Kidney (tissue), 14 donors: ENCODE data around the gene ERO1A. TPM values are rescaled to one million over a fixed set of nuclear protein-coding genes. Genes with fewer than 3 reads are reported as not detected.
"Not testable (repeated sequence)": the region's sequence is repeated elsewhere in the genome, so short reads cannot be mapped to it uniquely, and the experiment has no call there.

Experiments used
- DNase-seq, 5 donors: peaks; one replicate each; pipeline ENCODE4 v3.0.0-alpha.2; 2013 to 2020
- FAIRE-seq: peaks from 2 replicates; lab custom pipeline; 2012; peaks lifted over from hg19 to GRCh38; lab: Jason Lieb, UNC
- H3K27ac ChIP-seq, 2 donors: one replicate each; pipeline ENCODE4 v1.7.0; 2013; ENCODE audit warnings: low read depth in 2 of 2, low read length in 2 of 2, inconsistent platforms in 1 of 2
- H3K27me3 ChIP-seq: one replicate; pipeline ENCODE4 v1.7.1; 2013; ENCODE audit warnings: low read length, inconsistent platforms; ENCODE audit not compliant: control insufficient read depth, insufficient read depth
- H3K36me3 ChIP-seq, 3 donors: one replicate each; pipeline versions ENCODE4 v1.7.0 to v1.7.1; 2013; ENCODE audit warnings: low read length in 3 of 3, control low read depth in 1 of 3, inconsistent platforms in 1 of 3; ENCODE audit not compliant: insufficient read depth in 3 of 3, control insufficient read depth in 2 of 3
- H3K4me1 ChIP-seq, 3 donors: one replicate each; pipeline versions ENCODE4 v1.7.0 to v1.7.1; 2013; ENCODE audit warnings: low read length in 3 of 3, inconsistent platforms in 1 of 3, low read depth in 1 of 3; ENCODE audit not compliant: control insufficient read depth in 2 of 3, insufficient read depth in 2 of 3
- H3K4me3 ChIP-seq, 3 donors: one replicate each; pipeline versions ENCODE4 v1.7.0 to v1.8.1; 2013; ENCODE audit warnings: low read length in 3 of 3, control low read depth in 1 of 3, inconsistent platforms in 1 of 3
- H3K9ac ChIP-seq, 3 donors: one replicate each; pipeline versions ENCODE4 v1.7.0 to v1.7.1; 2013; ENCODE audit warnings: low read length in 3 of 3, control low read depth in 1 of 3, inconsistent platforms in 1 of 3
- H3K9me3 ChIP-seq, 3 donors: one replicate each; pipeline versions ENCODE4 v1.7.0 to v1.7.1; 2013; ENCODE audit warnings: low read length in 3 of 3, control low read depth in 1 of 3, inconsistent platforms in 1 of 3; ENCODE audit not compliant: control insufficient read depth in 2 of 3, insufficient read depth in 1 of 3
- CTCF ChIP-seq: IDR thresholded peaks from 3 replicates; pipeline ENCODE4 v1.5.1; 2012; ENCODE audit warnings: mild to moderate bottlenecking, moderate library complexity, borderline replicate concordance; ENCODE audit not compliant: insufficient read depth; ENCODE audit errors: extremely low read depth
- intact Hi-C: fragments of 100-400 bp; cut with DNase I; formaldehyde crosslinking; loops from one replicate; pipeline ENCODE4 v1.11.1; 2022
- polyA plus RNA-seq: library from polyadenylated mRNA; stranded (reverse); fragments of 350-450 nt; fragmentation: Illumina TruSeq; extraction: RNeasy Lipid Tissue Mini Kit (QIAGEN cat#74804); gene quantifications from one replicate; pipeline ENCODE4 v1.2.3, GENCODE V29; 2014; ENCODE audit warnings: low read depth, low replicate concordance; ENCODE audit not compliant: insufficient read depth
- total RNA-seq: library from RNA; stranded (reverse); fragmentation: NEBNext Ultra II Directional; extraction: Animal tissue kit (Norgen Biotek cat#: 25700); gene quantifications from one replicate; pipeline ENCODE4 v1.2.1, GENCODE V29; 2021
- donor health status: control.
- donor health status: control.
- donor health status: control.
- donor health status: control.
- donor health status: control.
- donor health status: DM: yes; HTN: yes; CAD: no.
- donor health status: Normal renal cell carcinoma (clear cell type).

ERO1A gene
- total and polyA plus RNA-seq, 2 donors from 2014 or later = 8.6 to 40.5 TPM

- DNase-seq (peak in 1 of 5 donors; percentile 77), FAIRE-seq (no peak)
- H3K9ac ChIP-seq = peak overlapping the region; percentile 83 to 84 (median 84)
- intact Hi-C loops = no loop called here
- peaks cover 0 to 9% (median 0%) of the 10 kb centered on the region in 3 donors for H3K4me1 ChIP-seq
- peak overlapping the region; percentile 83 to 93 (median 89) for H3K4me3 ChIP-seq
- H3K36me3 ChIP-seq = peaks cover 0 to 7% (median 3%) of the 10 kb centered on the region in 3 donors
- no peak for TF ChIP-seq CTCF
- no peaks in the 10 kb centered on the region for H3K9me3 ChIP-seq
- H3K27me3 ChIP-seq = no peaks in the 10 kb centered on the region
- H3K27ac ChIP-seq = peak overlapping the region; percentile 67 to 75
Measured at GRCh38 chr14:52730709-52731111, 35.4 kb upstream of the ERO1A start.

DNA sequence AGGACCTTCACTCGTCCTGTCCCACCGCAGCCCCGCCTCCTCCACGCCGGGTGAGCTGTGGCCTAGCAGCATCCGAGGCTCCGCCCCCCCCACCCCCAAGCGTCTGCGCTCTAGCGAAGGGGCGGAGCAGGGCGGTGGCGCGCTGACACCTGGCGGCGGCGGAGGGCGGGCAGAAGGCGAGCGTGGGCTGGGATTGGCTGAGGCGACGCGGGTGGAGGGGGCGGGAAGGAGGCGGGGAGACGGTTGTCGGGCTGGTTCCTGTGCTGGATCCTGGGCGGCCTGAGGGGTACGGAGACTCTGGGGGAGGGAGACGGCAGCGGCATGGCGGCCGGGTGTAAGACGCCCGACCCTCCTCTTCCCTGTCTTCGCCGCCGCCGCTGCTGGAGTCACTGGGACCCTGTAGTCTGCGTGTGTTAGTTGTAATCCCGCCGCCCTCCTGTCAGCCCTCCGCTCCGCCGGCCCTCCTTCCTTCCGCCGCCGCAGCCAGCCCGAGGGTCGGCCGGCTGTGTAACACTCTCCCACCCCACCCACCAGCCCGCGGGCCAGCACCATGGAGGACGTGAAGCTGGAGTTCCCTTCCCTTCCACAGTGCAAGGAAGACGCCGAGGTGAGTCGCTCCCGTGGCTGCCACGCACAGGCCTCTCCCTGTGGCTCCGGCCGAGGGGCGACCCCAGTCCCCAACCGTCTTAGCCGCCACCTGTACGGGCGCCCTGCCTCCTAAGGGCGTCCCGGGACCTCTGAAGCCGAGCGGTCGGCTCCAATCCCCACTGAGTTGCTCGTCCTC lies 34.8 kb upstream of the ERO1A start, which contains the start of gene STYX:
STYX (plus strand) TSS at position 242 of the 784 bp plus-strand sequence; CDS start at position 551, 309 bp downstream.
- peak; percentile 11 for TF ChIP-seq CTCF
- H3K27ac ChIP-seq = peak within 1 kb of the TSS; percentile 67 to 81
- no peaks in the 10 kb centered on the region for H3K27me3 ChIP-seq
- peak within 1 kb of the TSS; percentile 83 to 93 (median 89) for H3K4me3 ChIP-seq
- FAIRE-seq (peak; percentile 55), DNase-seq (peak; percentile 98 to 100 (median 99))
- intact Hi-C loops = no loop called here
- H3K9ac ChIP-seq = peak within 1 kb of the TSS; percentile 83 to 84 (median 84)
- no peaks in the 10 kb centered on the region for H3K9me3 ChIP-seq
- H3K4me1 ChIP-seq = peaks cover 0 to 9% (median 0%) of the 10 kb centered on the region in 3 donors
- H3K36me3 ChIP-seq = peaks cover 0 to 7% (median 3%) of the 10 kb centered on the region in 3 donors

DNA sequence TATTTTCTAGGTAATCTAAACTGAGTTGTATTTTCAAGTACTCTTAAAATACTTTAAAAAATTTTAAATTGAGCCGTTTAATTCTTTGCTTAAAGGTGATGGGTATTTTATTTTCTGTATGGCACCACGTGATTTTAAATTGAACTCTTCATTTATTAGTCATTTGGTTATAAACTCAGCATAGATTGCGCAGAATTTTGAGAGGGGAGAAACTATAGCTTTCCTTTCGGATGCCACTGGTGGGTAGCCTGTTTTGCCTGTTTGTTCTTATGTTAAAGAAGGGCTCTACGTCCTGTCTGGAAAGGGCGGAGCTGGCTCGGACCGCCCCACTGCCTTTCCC lies 34.2 kb upstream of the ERO1A start:
- FAIRE-seq (no peak), DNase-seq (no peak)
- no peaks in the 10 kb centered on the region for H3K9me3 ChIP-seq
- peak overlapping the region in 2 of 3 donors; percentile 58 to 70 for H3K9ac ChIP-seq
- H3K4me3 ChIP-seq = peak overlapping the region; percentile 64 to 74 (median 67)
- H3K36me3 ChIP-seq = peaks cover 0 to 7% (median 5%) of the 10 kb centered on the region in 3 donors
- peak overlapping the region; percentile 25 to 81 for H3K27ac ChIP-seq
- H3K27me3 ChIP-seq = no peaks in the 10 kb centered on the region
- intact Hi-C loops = no loop called here
- TF ChIP-seq CTCF = no peak
- peaks cover 0 to 9% (median 0%) of the 10 kb centered on the region in 3 donors for H3K4me1 ChIP-seq

- intact Hi-C loops, DNase-seq, H3K9me3 ChIP-seq, H3K4me3 ChIP-seq, H3K4me1 ChIP-seq, H3K27me3 ChIP-seq, H3K27ac ChIP-seq, FAIRE-seq, H3K9ac ChIP-seq: not testable (repeated sequence)
- peaks cover 3 to 12% (median 10%) of the 10 kb centered on the region in 3 donors for H3K36me3 ChIP-seq
Measured at GRCh38 chr14:52729035-52729434, 33.7 kb upstream of the ERO1A start.

GRCh38 chr14:52727509-52727908 lies 32.2 kb upstream of the ERO1A start:
- H3K9me3 ChIP-seq, H3K4me1 ChIP-seq, H3K9ac ChIP-seq, intact Hi-C loops, H3K27me3 ChIP-seq, H3K4me3 ChIP-seq, H3K27ac ChIP-seq, DNase-seq: not testable (repeated sequence)
- H3K36me3 ChIP-seq = peaks cover 5 to 24% (median 16%) of the 10 kb centered on the region in 3 donors
- peak; percentile 30 for FAIRE-seq
